GM15510 (cell line): ENCODE measurements around the gene AOPEP.

Source experiments
- POLR2A ChIP-seq: IDR thresholded peaks from 3 replicates; pipeline ENCODE4 v1.6.1; 2011; ENCODE audit warnings: borderline replicate concordance; ENCODE audit not compliant: insufficient read length; ENCODE audit errors: extremely low read depth

AOPEP gene

DNA sequence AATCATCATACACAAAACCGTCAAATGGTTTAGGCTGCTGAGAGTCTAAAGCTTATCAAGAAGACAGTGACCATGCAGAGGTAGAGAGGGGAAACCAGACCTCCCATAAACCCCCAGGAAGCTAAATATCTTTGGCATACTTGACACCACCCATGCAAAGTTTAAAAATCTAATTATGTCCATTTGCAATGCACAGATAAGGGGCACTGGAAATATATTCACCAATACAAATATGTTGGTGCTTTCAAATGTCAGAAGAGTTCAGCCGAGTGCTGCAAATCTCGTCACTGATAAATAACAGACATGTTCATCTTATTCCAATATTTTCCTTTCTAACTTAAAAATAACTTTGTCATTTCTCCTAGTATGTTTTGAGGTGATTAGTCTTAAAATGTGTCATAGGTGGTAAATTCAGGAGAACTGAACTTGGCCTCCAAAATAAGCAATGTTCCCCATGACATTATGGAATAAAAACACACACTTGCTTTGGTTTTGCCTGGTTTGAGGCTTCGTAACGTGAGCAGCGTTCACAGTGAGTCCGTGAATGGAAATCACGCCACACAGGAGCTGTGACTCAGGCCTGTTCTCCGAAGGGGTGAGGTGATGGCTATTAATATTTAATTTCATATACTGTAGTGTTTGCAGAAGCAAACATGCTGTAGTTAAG lies 182.2 kb downstream of the AOPEP start:
- no peak for TF ChIP-seq POLR2A

DNA sequence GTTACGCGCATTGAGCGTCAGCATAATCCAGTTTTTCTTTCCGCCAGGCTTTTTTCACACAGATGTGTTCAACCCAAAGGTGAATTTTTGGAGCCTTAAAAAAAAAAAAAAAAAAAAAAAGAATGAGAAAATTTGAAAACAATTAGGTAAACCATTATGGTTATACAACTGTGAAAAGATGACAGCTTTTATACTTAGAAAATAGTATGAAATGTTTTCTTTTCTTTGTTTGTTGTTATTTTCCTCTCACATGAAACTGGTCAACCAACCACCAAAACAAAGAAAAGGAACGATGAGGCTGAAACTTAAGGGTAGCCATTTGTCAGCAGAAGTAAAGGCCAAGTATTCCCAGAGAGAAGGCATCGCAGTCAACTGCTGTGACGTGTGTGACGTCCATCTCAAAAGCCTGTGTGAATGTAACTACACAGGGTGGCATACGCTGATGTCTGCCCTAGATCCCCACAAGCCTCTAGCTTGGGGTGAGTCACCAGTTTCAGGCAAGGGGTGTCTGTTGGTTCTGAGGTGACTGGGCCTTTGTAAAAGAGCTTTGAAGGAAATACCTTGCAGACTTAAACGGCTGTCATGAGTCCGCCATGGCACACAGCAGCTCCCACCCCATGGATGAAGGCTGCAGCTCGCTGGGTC lies 182.9 kb downstream of the AOPEP start:
- TF ChIP-seq POLR2A, result no peak

DNA sequence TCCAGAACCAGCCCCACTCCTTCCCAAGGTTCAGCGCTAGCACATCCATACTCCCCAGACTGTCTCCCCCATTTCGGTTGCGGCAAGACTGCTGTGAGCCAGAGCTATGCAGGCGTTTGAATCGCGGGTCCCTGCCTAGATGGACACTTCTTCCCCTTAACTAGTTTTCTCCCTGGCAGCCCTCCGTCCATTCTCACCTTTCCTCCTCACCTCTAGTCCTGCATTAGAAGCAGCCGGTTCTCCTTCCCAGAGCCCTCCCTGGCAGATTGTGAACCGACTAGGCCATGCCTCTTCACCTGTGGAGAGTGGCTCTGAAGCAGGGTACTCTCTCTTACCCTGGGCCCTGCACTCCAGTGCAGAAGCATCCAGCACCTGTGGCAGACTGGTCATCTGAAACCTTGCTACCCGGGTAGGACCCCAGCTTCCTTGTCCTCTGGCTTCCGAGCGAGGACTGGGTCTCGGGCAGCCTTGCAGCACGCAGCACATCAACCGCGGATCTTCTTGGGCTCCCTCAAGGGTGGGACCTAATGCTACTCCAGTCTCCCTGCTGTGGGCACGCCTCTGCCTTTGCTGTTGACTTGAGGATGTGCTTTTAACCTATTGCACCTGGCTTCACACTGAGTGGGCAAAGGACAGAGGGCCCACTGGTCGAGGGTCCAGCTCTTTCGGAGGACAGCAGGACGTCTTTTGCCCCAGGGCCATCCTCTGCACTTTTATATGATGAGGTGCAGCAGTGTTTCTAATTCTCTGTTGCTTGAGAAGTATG lies 183.6 kb downstream of the AOPEP start:
- TF ChIP-seq POLR2A, result no peak

DNA sequence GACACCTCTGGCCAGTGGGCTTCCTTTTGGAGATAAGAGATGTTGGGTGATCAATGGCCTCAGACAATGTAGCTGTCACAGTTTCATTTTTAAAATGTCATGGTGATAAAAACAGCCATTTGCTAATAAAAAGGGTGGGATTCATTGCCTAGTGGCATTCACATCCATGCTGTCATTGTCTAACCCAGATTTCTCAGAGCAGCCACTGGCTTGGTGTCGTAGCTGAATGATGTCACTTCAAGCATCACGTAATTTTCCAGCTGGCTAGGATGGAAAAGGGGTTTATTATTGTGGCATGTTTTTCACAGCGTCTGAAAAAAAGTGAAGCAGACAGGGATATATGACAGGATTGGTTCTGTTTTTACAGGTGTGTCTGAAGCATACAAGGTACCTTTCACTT lies 184.7 kb downstream of the AOPEP start:
- TF ChIP-seq POLR2A, result no peak

DNA sequence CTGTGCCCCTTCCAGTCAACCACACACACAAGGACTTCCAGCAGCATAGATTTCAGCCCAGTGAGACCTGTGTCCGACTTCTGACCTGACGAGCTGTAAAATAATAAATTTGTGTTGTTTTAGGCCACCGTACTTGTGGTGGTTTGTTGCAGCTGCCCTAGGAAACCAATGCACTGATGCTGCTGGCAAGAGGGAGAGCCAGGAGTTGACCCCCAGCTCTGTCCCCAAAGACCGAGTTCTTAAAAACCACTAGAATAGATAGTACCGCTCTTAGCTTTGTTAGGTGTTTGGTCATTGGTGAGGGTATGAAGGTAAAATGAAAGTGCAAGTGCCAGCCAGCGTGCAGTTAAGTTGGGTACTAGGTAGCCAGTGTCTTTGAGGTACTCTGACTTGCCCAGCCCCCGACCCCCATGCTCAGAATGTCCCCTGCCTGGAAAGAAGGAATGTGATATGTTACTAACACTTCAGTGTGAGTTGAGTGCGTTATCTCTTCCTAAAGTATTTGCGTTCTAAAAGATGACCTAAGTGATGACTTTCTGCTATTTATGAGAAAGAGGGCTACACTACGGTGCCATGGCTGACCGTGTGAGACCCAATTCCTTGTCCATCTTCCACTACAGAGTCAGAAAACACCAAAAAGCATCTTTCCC lies 185.6 kb downstream of the AOPEP start:
- no peak for TF ChIP-seq POLR2A

DNA sequence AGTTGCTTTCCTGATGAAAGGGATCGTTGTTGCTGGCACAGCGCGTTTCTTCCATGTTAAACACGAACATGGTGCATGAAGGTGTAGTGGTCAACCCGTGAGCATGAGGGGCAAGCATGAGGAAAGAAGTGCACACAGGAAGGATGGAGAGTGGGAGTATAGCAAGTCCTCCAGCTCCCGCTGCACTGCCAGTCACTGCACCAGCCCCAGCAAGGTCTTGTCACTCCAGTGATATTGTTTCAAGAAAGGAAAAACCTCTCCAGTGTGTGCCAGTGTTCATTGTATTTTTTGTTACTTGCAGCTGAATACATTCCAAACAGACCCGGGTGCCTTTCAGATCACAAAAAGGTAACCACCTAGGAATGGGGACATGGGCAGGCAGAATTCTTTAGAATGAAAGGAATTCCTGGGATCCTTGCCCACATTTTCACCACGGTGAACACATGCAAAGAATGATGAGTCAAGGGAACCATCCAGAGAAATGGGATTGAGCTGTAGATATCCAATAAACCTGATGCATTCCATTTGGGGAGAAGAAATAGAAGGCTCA lies 186.3 kb downstream of the AOPEP start:
- TF ChIP-seq POLR2A, result no peak

DNA sequence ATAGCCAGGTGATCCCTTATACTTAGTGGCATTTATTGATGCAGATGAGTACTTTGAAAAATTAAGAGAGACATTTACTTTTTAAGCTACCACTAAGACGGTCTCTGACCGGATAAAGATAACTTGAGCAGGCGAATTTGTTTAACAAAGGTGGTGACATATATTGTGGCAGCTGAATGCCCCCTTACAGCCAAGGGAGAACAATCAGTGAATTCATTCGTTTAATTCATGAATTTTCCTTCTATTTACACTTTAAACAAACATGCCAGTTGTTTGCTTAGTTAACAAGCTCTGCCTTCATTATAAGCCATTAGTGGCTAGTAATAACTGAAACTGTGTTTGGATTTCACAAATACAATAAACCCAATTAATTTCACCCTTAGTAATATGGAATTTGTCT lies 187.1 kb downstream of the AOPEP start:
- TF ChIP-seq POLR2A, result no peak

DNA sequence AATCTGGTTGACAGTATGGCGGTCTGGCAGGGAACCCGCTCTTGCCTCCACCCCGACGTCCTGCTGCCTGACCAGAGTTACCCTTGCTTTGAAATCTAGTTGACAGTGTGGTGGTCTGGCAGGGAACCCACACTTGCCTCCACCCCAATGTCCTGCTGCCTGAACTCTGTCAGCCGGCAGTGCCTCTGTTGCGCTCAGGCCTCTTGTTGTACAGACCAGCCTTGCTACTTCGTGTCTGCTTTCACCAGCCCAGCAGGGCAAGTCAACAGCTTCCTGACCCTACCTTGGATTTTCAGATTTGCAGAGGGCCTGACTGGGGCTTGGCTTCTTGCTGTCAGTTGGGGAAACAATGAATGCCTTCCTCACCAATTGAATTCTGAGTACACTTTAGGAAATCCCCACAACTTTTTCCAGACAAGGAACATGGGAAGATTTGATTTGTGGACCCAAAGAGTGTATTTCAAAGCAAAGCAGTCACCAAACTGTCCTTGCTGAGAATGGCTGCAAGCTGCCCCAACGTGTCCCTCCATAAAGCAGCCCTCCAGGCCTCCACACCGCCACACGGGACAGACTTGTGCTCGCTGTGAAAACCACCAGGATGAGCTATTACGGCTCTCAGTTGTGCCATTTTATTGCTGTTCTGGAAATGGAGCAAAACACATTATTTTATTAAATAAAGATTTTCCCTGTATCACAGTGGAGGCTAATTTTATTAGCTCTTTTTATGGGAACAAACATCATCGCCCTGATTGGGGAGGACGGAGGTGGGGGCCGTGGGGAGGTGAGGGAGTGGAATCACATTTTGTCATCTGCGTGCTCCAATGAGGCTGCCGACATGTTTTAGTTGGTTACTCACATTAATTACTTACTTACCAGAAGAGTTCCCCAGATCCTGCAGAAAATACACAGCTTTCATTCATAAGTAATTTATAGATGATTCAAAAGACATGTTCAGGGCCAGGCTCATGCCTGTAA lies 189.3 kb downstream of the AOPEP start:
- TF ChIP-seq POLR2A, result no peak

DNA sequence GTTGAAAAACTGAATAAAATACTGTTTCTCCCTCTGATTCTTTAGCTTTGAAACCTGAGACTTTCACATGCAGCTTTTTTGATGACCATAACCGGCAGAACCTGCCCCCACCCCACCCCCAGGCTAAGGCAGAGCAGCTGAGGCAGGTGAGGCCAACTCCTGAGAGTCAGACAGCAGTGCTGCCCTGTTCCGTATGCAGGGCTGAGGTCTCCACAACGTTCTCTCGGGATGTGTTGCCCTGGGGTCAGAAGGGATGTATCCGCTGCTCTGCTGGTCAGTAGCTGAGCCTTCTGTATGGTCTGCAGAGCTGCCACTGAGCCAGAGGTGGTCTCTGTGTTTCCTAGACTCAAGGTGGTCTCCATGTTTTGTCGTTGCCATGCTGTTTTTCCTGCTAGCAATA lies 190.5 kb downstream of the AOPEP start:
- no peak for TF ChIP-seq POLR2A

DNA sequence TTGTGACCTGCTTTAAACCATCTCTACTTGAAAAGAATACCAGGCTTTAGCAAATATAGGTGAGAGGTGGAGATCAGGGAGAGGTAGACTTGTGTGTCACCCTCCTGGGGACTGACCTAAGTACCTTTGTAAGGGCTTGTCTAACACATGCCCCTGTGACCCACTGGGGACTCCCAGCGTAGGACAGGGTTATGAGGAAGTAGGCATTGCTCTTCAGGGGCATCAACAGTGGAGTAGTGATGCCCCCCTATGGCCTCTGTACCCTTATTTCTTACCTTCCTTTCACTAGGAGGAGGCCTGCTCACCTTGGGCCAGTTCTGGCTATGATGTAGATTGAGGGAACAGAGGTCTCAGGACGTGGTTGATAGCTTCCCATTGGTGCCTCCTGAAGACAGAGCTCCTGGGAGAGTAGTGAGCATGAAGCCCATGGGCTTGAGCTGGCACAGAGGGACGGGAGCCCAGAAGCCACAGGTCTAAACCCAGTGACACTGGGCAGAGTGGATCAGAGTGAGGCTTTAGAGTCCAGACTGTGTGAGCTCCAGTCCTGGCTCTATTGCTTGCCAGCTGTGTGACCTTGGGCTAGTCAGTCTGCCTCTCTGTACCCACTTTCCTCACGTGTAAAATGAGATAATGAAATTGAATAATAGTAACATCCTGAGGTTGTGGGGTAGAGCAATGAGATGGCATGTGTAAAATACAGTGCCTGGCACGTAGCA lies 191.7 kb downstream of the AOPEP start:
- no peak for TF ChIP-seq POLR2A

DNA sequence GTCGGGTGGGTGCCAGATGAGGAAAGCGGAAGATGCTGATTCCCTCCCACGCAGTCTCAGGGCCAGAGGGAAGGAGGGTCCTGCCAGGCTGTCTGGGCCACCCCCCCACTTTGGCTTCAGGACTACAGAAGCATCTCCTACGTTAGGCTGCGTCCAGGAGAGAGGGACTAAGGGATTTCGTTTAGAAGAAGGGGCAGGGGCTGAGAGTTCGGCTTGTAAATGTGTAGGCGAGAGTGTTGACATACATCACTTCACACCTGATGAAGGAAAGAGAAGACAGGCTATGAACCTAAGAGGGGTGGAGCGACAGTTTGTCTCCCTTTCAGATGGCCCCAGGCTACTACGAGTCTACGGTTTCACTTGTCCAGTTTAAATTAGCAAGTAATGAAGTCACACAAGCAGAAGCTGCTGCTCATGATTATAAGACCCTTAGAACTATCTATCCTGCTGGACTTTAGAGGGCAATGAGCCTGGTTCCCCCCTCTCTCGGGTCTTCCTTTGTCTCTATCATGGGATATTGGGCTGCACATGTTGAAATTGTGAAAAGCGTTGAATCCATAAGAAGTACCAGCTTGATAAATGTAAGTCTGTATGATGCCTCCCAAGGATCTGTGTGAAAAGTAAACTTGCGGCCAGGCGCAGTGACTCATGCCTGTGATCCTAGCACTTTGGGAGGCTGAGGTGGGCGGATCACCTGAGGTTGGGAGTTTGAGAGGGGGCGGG lies 193.0 kb downstream of the AOPEP start:
- no peak for TF ChIP-seq POLR2A

DNA sequence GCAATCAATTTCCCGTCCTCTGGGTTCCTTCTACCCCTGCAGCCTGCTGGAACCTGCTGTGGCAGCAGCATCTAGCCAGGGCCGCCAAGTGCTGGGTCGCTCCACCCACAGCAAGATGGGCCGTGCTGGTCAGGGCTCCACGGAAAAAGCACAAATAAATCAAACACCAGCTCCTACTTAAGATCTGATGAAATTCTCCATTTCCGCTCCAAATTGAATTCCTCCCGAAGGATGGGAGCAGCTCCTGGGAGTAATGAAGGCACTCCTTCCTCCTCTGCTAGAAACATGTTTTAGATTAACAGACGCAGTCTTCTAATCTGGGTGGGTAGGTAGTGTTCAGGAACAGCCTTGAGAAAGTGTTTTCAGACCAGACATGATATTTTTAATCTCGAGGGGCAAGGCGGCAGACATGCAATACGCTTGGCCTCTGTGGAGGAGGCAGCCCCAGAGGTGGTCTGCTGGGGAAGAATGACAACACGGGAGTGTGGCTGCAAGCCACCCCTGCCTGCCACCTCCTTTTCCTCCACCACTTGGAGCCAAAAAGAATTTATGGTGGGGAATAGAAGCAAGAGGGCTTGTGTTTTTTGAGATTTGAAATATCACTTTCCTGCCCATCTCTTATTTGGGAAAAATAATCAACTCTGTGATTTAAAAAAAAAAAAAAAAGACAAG lies 194.1 kb downstream of the AOPEP start:
- no peak for TF ChIP-seq POLR2A
